Measurements from ENCODE around the gene XYLT1. TPM values are rescaled to one million over a fixed set of nuclear protein-coding genes. Genes with fewer than 3 reads are reported as not detected.
A peak's percentile ranks its signal among the peaks of the same experiment; 100 is the strongest.

XYLT1 gene
- total RNA-seq, 1 experiment from 2014 or later = 7.5 TPM

DNA sequence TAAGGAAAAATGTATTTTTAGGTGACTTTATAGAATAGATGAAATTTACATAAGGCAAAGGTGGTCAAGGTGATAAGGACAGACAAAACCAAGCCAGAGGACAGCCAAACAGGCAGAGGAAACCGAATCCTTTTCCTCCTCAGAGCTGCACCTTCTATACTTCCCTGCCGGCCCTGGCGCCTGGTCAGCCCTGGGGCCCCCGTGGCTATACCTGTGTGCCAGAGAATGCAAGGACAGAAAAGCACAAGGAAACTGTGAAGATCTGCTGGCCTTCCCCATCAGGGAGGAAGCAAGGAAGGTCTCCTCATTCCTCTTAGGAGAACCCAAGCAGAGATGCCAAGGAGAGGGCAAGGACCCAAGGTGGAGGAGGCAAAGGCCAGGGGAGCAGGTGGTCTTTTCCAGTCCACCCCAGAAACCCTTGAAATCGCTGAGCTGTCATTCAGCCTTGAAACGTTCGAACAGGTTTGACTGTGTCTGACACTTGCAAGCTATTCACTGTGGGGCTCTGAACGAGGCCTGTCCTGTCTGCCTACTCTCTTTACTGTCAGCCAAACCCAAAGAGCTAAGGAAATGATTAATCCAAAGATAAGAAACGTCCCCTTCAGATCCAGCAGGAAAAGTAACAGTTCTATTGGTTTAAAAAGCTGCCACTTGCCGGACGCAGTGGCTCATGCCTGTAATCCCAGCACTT, 114.4 kb downstream of the XYLT1 start:
- TF ChIP-seq, protein P1, sequence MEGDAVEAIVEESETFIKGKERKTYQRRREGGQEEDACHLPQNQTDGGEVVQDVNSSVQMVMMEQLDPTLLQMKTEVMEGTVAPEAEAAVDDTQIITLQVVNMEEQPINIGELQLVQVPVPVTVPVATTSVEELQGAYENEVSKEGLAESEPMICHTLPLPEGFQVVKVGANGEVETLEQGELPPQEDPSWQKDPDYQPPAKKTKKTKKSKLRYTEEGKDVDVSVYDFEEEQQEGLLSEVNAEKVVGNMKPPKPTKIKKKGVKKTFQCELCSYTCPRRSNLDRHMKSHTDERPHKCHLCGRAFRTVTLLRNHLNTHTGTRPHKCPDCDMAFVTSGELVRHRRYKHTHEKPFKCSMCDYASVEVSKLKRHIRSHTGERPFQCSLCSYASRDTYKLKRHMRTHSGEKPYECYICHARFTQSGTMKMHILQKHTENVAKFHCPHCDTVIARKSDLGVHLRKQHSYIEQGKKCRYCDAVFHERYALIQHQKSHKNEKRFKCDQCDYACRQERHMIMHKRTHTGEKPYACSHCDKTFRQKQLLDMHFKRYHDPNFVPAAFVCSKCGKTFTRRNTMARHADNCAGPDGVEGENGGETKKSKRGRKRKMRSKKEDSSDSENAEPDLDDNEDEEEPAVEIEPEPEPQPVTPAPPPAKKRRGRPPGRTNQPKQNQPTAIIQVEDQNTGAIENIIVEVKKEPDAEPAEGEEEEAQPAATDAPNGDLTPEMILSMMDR (IDR thresholded peaks at IDR 0.05; ENCODE audit: unreplicated experiment) = no peak
- CTCF ChIA-PET = interaction anchor here (0.9 to 1.3 kb wide), 5 partner anchors 8 to 120 kb away, joined by 3 to 4 read pairs (median 3); no protein-coding TSS in a partner anchor
- no TSS peak for BruUV-seq (replicated peaks)
- DNase-seq = peak; percentile 47
- no peaks in the 10 kb centered on the region for H3K9me3 Mint-ChIP-seq (ENCODE audit: low read depth, unreplicated experiment)
- no peak overlapping the region for H3K27ac Mint-ChIP-seq (ENCODE audit: unreplicated experiment)
- peak overlapping the region; percentile 16 for H3K4me3 Mint-ChIP-seq (ENCODE audit: low read depth, unreplicated experiment)
- intact Hi-C loops (cut with micrococcal nuclease; ENCODE audit: unreplicated experiment) = loop anchor here (1.0 to 5.0 kb wide), 2 partner anchors 8 to 54 kb away; no protein-coding TSS in a partner anchor
- H3K4me1 Mint-ChIP-seq (ENCODE audit: low read depth, unreplicated experiment) = peaks cover 20% of the 10 kb centered on the region
- H3K27me3 Mint-ChIP-seq (ENCODE audit: unreplicated experiment) = no peaks in the 10 kb centered on the region
- H3K36me3 Mint-ChIP-seq (ENCODE audit: insufficient read depth, unreplicated experiment) = no peaks in the 10 kb centered on the region

DNA sequence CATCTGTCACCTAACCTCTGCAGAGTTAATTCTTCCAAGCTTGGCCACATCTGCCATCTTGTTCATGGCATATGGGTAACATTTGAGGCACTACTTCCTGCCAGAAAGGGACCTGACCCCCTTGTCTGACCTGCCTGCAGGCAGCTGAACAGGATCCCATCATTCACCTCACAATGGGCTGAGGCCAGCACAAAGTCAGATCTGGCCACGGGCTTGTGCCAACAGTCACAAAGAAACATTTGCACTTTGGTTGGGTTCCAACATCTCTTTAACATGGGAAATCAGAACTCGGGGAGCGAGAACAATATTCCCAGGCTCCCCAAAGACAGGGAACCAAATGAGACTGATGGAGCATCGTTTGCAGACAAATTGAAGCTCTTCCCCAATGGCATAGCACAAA, 116.1 kb downstream of the XYLT1 start:
- H3K27ac Mint-ChIP-seq (ENCODE audit: unreplicated experiment) = no peak overlapping the region
- DNase-seq = no peak
- no peaks in the 10 kb centered on the region for H3K36me3 Mint-ChIP-seq (ENCODE audit: insufficient read depth, unreplicated experiment)
- H3K9me3 Mint-ChIP-seq (ENCODE audit: low read depth, unreplicated experiment) = no peaks in the 10 kb centered on the region
- TF ChIP-seq, protein P1 (IDR thresholded peaks at IDR 0.05; ENCODE audit: unreplicated experiment) = no peak
- no peaks in the 10 kb centered on the region for H3K27me3 Mint-ChIP-seq (ENCODE audit: unreplicated experiment)
- CTCF ChIA-PET = no interaction called here
- intact Hi-C loops (cut with micrococcal nuclease; ENCODE audit: unreplicated experiment) = loop anchor here (5.0 kb wide), 1 partner anchor 52 kb away; no protein-coding TSS in a partner anchor
- H3K4me1 Mint-ChIP-seq (ENCODE audit: low read depth, unreplicated experiment) = peaks cover 20% of the 10 kb centered on the region
- H3K4me3 Mint-ChIP-seq (ENCODE audit: low read depth, unreplicated experiment) = no peak overlapping the region
- no TSS peak for BruUV-seq (replicated peaks)

DNA sequence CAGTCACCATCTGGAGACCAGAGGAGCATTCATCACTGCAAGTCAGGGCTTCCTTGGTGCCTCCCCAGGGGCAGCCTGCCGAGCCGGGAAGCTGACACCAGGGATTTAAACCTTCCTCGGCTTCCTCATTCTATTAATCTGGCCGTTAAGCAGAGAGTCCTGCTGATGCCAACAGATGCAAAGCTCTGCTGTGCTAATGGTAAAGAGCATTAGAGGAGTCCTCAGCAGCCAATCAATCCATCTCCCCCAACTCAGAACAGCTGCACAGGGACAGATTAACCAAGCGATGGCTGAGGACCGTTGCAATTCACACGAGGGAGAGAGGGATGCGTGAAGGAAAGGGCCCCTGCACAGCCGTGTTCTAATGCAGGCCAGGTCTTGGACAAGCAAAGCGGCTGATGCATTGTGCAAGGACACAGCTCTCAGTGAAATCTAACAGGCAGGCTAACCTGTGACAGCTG, 116.6 kb downstream of the XYLT1 start:
- H3K4me1 Mint-ChIP-seq (ENCODE audit: low read depth, unreplicated experiment) = peaks cover 20% of the 10 kb centered on the region
- H3K9me3 Mint-ChIP-seq (ENCODE audit: low read depth, unreplicated experiment) = no peaks in the 10 kb centered on the region
- intact Hi-C loops (cut with micrococcal nuclease; ENCODE audit: unreplicated experiment) = no loop called here
- H3K4me3 Mint-ChIP-seq (ENCODE audit: low read depth, unreplicated experiment) = no peak overlapping the region
- TF ChIP-seq, protein P1 (IDR thresholded peaks at IDR 0.05; ENCODE audit: unreplicated experiment) = no peak
- BruUV-seq (replicated peaks) = no TSS peak
- H3K36me3 Mint-ChIP-seq (ENCODE audit: insufficient read depth, unreplicated experiment) = no peaks in the 10 kb centered on the region
- DNase-seq = no peak
- H3K27ac Mint-ChIP-seq (ENCODE audit: unreplicated experiment) = no peak overlapping the region
- CTCF ChIA-PET = no interaction called here
- no peaks in the 10 kb centered on the region for H3K27me3 Mint-ChIP-seq (ENCODE audit: unreplicated experiment)

DNA sequence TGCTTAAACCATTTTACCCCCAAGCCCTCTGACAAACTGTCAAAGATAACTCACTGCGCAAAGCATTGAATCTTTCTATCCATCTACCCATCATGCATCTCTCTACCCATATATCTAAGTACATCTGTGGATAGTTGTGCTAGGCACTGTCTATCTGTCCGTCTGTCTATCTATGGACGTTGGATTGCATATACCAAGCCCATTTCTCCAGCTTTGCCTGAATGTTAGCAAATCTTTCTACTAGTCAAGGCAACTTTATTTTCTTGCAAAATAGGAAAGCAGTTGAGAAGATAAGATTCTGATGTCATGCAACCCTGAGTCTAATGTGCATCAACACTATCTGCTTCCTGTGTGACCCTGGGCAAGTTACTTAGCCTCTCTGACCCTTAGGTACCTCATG, 117.2 kb downstream of the XYLT1 start:
- Mint-ChIP-seq H3K36me3 (ENCODE audit: insufficient read depth, unreplicated experiment) (no peaks in the 10 kb centered on the region), H3K4me1 (ENCODE audit: low read depth, unreplicated experiment) (peaks cover 20% of the 10 kb centered on the region), H3K9me3 (ENCODE audit: low read depth, unreplicated experiment) (no peaks in the 10 kb centered on the region), H3K4me3 (ENCODE audit: low read depth, unreplicated experiment) (no peak overlapping the region), H3K27ac (ENCODE audit: unreplicated experiment) (no peak overlapping the region), H3K27me3 (ENCODE audit: unreplicated experiment) (no peaks in the 10 kb centered on the region)
- CTCF ChIA-PET = no interaction called here
- TF ChIP-seq, protein P1 (IDR thresholded peaks at IDR 0.05; ENCODE audit: unreplicated experiment) = no peak
- DNase-seq = no peak
- intact Hi-C loops (cut with micrococcal nuclease; ENCODE audit: unreplicated experiment) = no loop called here
- BruUV-seq (replicated peaks) = no TSS peak
